ENCODE data around the gene CRISPLD2.
"Not testable (repeated sequence)": the region's sequence is repeated elsewhere in the genome, so short reads cannot be mapped to it uniquely, and the experiment has no call there.

Gene CRISPLD2

DNA sequence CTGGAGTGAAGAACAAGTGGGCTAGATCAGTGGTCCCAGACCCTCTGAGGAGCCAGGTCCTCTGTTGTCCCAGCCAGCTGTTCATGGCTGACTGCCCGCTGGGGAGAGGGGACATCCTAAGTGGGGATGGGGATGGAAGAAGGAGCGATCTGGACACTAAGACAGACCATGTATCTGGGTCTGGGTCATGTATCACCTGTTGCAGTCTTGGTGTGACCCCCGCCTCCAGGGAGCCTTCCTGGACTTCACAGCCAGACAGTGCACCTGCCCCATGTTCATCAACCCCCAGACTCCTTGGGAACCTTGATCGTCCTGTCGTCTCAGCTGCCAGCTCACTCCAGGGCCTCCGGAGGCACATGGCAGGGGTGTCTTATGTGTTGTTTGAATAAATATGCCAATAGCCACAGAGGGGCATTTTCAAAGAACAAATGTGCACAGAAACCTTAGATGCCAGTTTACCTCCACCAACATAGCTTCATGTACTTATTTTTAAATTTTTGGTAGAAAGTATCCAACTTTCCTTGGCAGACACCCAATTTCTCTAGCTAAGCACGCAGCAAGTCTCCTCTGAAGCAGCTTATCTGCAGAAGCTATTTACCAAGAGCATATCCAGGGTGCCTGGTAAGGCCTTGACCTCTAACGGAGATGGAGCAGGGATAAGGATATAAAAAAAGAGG, 43.2 kb downstream of the CRISPLD2 start:
- peaks cover 18% of the 10 kb centered on the region for H3K9me3 ChIP-seq (ENCODE audit: control insufficient read depth, insufficient read depth, low read depth, low read length)
- no peak overlapping the region for H3K27ac ChIP-seq (ENCODE audit: low read depth, low read length)
- no peaks in the 10 kb centered on the region for H3K36me3 ChIP-seq (ENCODE audit: control insufficient read depth, insufficient read depth, low read length)
- H3K9ac ChIP-seq (ENCODE audit: low read length), result no peak overlapping the region
- H3K4me3 ChIP-seq (ENCODE audit: low read depth, low read length), result no peak overlapping the region
- no peaks in the 10 kb centered on the region for H3K4me1 ChIP-seq (ENCODE audit: control insufficient read depth, insufficient read depth, low read length)
- H3K27me3 ChIP-seq (ENCODE audit: control insufficient read depth, insufficient read depth, low read length), result no peaks in the 10 kb centered on the region

DNA sequence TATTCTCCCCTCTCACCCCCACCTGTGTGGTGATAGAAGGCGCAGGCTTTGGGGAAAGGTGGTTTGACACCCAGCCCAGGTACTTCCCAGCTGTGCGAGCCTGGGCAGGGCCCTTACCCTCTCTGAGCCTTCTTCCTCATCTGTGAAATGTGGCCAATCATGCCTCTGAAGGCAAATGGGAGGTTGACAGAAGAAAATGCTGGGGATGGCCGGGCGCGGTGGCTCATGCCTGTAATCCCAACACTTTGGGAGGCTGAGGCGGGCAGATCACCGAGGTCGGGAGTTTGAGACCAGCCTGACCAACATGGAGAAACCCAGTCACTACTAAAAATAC, 43.7 kb downstream of the CRISPLD2 start:
- H3K9ac ChIP-seq (ENCODE audit: low read length), result no peak overlapping the region
- H3K4me3 ChIP-seq (ENCODE audit: low read depth, low read length), result no peak overlapping the region
- no peaks in the 10 kb centered on the region for H3K4me1 ChIP-seq (ENCODE audit: control insufficient read depth, insufficient read depth, low read length)
- no peaks in the 10 kb centered on the region for H3K36me3 ChIP-seq (ENCODE audit: control insufficient read depth, insufficient read depth, low read length)
- no peaks in the 10 kb centered on the region for H3K27me3 ChIP-seq (ENCODE audit: control insufficient read depth, insufficient read depth, low read length)
- H3K27ac ChIP-seq (ENCODE audit: low read depth, low read length), result no peak overlapping the region
- H3K9me3 ChIP-seq (ENCODE audit: control insufficient read depth, insufficient read depth, low read depth, low read length), result peaks cover 18% of the 10 kb centered on the region

DNA sequence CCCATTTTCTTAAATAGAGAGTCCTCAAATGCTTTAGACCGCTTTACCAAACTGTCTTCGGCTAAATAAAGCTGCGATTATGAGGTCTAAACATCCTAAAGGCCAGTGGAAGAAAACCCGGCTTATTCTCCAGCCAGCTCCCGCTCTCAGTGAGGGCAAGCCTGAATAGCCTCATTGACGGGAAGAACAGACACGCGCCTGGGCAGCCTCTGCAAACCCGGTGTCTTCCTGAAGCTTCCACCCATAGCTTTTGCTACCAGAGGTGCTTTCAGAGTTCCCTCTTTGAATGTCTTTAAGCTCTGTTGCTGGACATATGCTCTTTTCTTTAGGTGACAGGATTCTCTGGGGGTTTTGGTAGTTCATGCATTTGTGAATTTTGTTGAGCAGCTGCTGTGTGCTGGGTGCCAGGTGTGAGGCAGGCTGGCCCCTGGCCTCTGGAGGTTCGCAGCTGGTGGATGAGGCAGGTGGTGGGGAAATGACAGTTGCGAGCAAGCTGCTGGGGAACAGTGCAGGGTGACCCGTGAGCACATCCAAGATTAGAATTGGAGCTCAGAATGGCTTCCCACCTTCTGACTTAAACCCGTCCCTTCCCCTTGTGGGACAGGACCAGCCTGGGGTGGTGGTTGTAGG, 44.7 kb downstream of the CRISPLD2 start:
- peaks cover 10% of the 10 kb centered on the region for H3K9me3 ChIP-seq (ENCODE audit: control insufficient read depth, insufficient read depth, low read depth, low read length)
- H3K27ac ChIP-seq (ENCODE audit: low read depth, low read length), result no peak overlapping the region
- H3K4me1 ChIP-seq (ENCODE audit: control insufficient read depth, insufficient read depth, low read length), result no peaks in the 10 kb centered on the region
- H3K4me3 ChIP-seq (ENCODE audit: low read depth, low read length), result no peak overlapping the region
- H3K9ac ChIP-seq (ENCODE audit: low read length), result no peak overlapping the region
- H3K36me3 ChIP-seq (ENCODE audit: control insufficient read depth, insufficient read depth, low read length), result no peaks in the 10 kb centered on the region
- H3K27me3 ChIP-seq (ENCODE audit: control insufficient read depth, insufficient read depth, low read length), result no peaks in the 10 kb centered on the region

DNA sequence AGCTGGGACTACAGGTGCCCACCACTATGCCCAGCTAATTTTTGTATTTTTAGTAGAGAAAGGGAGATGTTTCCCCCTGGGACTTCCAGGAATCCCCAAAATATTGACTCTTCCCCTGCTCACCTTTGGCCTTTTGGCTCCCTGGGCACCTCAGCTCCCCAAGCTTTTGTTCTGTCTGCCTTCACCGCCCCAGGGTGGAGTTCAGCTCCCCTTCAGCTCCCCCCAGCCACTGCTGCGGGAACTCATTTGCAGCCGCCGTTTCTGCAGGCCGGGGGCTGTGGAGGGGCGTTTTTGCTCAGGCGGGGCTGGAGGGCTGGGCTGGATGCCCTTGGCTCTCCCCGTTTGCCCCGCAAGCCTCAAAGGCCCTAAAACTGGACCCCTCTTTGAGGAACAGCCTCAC, 47.9 kb downstream of the CRISPLD2 start:
- Histone ChIP-seq H3K36me3 (ENCODE audit: control insufficient read depth, insufficient read depth, low read length) (0 out of 2 replicates have a peak, but pooled peaks cover 2% of the 10 kb centered on the region), H3K9me3 (ENCODE audit: control insufficient read depth, insufficient read depth, low read depth, low read length) (no peaks in the 10 kb centered on the region), H3K27me3 (ENCODE audit: control insufficient read depth, insufficient read depth, low read length) (no peaks in the 10 kb centered on the region), H3K9ac (ENCODE audit: low read length) (no peak overlapping the region), H3K4me1 (ENCODE audit: control insufficient read depth, insufficient read depth, low read length) (no peaks in the 10 kb centered on the region), H3K27ac (ENCODE audit: low read depth, low read length) (no peak overlapping the region), H3K4me3 (ENCODE audit: low read depth, low read length) (no peak overlapping the region)

DNA sequence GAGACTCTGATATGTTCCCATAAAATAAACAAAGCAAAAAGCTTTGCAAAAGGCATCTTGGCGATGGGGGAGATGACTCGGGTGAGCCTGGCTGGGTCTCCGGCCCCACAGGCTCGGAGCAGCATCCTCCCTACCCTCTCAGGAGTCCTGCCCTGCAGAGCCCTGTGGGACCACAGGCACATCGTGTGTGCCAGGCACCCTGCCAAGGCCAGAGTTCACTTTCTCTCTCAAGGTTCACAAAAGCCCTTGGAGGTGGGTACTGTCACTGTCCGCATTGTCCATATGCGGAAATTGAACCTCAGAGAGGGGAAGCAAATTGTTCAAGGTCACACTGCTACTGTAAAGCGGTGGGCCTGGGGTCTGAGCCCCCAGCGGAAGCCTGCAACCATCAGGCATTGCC, 48.5 kb downstream of the CRISPLD2 start:
- no peaks in the 10 kb centered on the region for H3K9me3 ChIP-seq (ENCODE audit: control insufficient read depth, insufficient read depth, low read depth, low read length)
- H3K27me3 ChIP-seq (ENCODE audit: control insufficient read depth, insufficient read depth, low read length), result no peaks in the 10 kb centered on the region
- no peak overlapping the region for H3K27ac ChIP-seq (ENCODE audit: low read depth, low read length)
- no peaks in the 10 kb centered on the region for H3K4me1 ChIP-seq (ENCODE audit: control insufficient read depth, insufficient read depth, low read length)
- no peak overlapping the region for H3K9ac ChIP-seq (ENCODE audit: low read length)
- no peak overlapping the region for H3K4me3 ChIP-seq (ENCODE audit: low read depth, low read length)
- 0 out of 2 replicates have a peak, but pooled peaks cover 2% of the 10 kb centered on the region for H3K36me3 ChIP-seq (ENCODE audit: control insufficient read depth, insufficient read depth, low read length)

DNA sequence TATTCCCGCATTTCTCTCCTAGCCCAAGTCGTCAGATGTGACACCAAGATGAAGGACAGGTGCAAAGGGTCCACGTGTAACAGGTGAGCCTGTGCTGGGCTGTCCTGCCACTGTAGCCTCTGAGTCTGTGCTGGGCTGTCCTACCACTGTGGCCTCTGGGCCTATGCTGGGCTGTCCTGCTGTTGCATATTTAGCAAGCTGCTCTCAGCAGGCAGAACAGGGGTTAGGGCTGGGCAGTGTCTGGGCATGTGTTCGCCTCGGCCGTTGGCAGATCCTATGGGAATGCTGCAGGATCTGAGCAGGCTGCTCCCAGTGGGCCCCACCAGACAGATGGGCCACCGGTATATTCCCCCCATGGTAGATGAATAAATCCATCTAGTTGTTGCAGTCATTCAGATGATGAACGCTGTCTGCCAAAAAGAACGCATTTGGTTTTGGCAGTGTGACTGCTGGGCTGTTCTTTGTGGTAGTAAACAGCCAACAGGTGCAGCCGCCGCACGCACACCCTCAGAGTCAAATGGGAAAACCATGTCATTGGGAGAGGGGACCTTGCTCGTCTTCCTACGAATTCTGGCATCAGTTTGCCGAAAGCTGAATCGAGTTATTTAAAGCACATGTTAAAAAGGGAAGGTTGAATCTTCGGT, 49.2 kb downstream of the CRISPLD2 start:
- Histone ChIP-seq H3K4me1 (ENCODE audit: control insufficient read depth, insufficient read depth, low read length) (no peaks in the 10 kb centered on the region), H3K36me3 (ENCODE audit: control insufficient read depth, insufficient read depth, low read length) (0 out of 2 replicates have a peak, but pooled peaks cover 2% of the 10 kb centered on the region), H3K9ac (ENCODE audit: low read length) (no peak overlapping the region), H3K9me3 (ENCODE audit: control insufficient read depth, insufficient read depth, low read depth, low read length) (no peaks in the 10 kb centered on the region), H3K27me3 (ENCODE audit: control insufficient read depth, insufficient read depth, low read length) (no peaks in the 10 kb centered on the region), H3K27ac (ENCODE audit: low read depth, low read length) (no peak overlapping the region), H3K4me3 (ENCODE audit: low read depth, low read length) (no peak overlapping the region)

DNA sequence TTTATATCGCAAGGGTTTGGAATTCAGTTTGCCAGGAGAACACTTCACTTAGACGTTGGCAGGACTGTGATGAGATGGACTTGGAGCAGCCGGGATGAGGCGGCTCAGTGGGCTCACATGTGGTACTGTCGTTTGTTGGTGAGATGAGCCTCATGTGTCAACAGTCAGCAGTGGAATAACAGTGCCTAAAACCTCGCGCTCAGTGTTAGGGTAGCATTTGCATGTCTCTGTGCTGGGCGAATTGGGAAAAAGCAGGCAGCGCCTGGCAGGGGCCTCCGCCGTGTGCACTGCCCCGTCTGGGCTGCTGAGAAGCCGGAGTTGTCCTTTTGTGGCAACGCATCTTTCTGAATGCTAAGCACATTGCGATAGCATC, 49.7 kb downstream of the CRISPLD2 start:
- 0 out of 2 replicates have a peak, but pooled peaks cover 2% of the 10 kb centered on the region for H3K36me3 ChIP-seq (ENCODE audit: control insufficient read depth, insufficient read depth, low read length)
- no peak overlapping the region for H3K4me3 ChIP-seq (ENCODE audit: low read depth, low read length)
- H3K27me3 ChIP-seq (ENCODE audit: control insufficient read depth, insufficient read depth, low read length), result no peaks in the 10 kb centered on the region
- H3K9ac ChIP-seq (ENCODE audit: low read length), result no peak overlapping the region
- H3K27ac ChIP-seq (ENCODE audit: low read depth, low read length), result no peak overlapping the region
- H3K4me1 ChIP-seq (ENCODE audit: control insufficient read depth, insufficient read depth, low read length), result no peaks in the 10 kb centered on the region
- H3K9me3 ChIP-seq (ENCODE audit: control insufficient read depth, insufficient read depth, low read depth, low read length), result no peaks in the 10 kb centered on the region

DNA sequence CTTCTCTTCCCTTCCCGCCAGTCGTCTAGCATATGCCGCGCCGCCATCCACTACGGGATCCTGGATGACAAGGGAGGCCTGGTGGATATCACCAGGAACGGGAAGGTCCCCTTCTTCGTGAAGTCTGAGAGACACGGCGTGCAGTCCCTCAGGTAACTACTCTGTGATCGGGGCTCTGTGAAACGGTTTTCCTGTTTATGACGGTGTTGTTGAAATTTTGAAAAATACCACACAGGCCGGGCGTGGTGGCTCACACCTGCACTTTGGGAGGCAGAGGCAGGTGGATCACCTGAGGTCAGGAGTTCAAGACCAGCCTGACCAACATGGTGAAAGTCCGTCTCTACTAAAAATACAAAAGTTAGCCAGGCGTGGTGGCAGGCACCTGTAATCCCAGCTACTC, 53.2 kb downstream of the CRISPLD2 start:
- H3K4me1 ChIP-seq (ENCODE audit: control insufficient read depth, insufficient read depth, low read length); H3K27me3 ChIP-seq (ENCODE audit: control insufficient read depth, insufficient read depth, low read length); H3K36me3 ChIP-seq (ENCODE audit: control insufficient read depth, insufficient read depth, low read length); H3K27ac ChIP-seq (ENCODE audit: low read depth, low read length); H3K4me3 ChIP-seq (ENCODE audit: low read depth, low read length); H3K9ac ChIP-seq (ENCODE audit: low read length); H3K9me3 ChIP-seq (ENCODE audit: control insufficient read depth, insufficient read depth, low read depth, low read length): not testable (repeated sequence)

DNA sequence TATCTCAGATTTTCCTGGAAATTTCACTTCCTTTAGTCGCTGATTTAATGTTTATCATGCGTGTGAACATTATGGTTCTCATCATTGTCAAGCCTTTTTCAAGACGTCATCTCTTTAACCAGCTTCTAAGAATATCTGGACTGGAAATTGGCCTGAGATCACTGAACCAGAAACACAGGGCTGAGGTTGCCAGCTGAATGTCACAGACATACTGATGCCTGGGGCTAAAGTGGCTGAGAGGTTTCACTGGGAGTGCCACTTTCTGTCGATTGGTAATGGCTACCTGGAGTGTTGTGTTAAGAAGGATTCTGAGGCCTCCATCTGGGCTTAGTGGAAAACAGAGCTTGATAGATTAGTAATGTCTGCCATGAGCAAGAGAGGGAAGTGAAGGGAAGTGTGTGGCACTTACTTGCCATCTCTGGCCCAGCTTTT, 54.2 kb downstream of the CRISPLD2 start:
- Histone ChIP-seq H3K27me3 (ENCODE audit: control insufficient read depth, insufficient read depth, low read length) (no peaks in the 10 kb centered on the region), H3K9me3 (ENCODE audit: control insufficient read depth, insufficient read depth, low read depth, low read length) (no peaks in the 10 kb centered on the region), H3K27ac (ENCODE audit: low read depth, low read length) (no peak overlapping the region), H3K4me1 (ENCODE audit: control insufficient read depth, insufficient read depth, low read length) (peaks cover 6% of the 10 kb centered on the region; the same call in 1 of the 2 replicates), H3K36me3 (ENCODE audit: control insufficient read depth, insufficient read depth, low read length) (0 out of 2 replicates have a peak, but pooled peaks cover 2% of the 10 kb centered on the region), H3K4me3 (ENCODE audit: low read depth, low read length) (no peak overlapping the region), H3K9ac (ENCODE audit: low read length) (no peak overlapping the region)

DNA sequence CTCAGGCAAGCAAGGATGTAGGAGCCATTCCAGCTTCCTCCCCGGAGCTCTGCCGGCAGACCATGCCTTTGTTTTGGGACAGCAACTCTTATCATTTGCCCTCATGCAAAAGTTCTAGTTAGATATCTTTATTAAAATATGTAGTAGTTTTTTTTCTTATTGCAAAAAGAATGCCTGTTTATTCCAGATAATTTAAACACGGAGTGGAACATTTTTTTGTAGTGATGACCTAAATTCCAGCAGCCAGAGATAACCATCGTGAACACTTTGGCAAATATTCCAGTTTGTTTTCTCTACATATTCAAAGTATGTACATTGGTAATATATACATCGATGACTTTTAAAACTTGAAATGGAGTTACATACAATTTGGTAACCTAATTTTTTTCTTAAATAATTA, 54.8 kb downstream of the CRISPLD2 start:
- Histone ChIP-seq H3K27ac (ENCODE audit: low read depth, low read length) (no peak overlapping the region), H3K4me3 (ENCODE audit: low read depth, low read length) (no peak overlapping the region), H3K36me3 (ENCODE audit: control insufficient read depth, insufficient read depth, low read length) (0 out of 2 replicates have a peak, but pooled peaks cover 2% of the 10 kb centered on the region), H3K9me3 (ENCODE audit: control insufficient read depth, insufficient read depth, low read depth, low read length) (no peaks in the 10 kb centered on the region), H3K27me3 (ENCODE audit: control insufficient read depth, insufficient read depth, low read length) (no peaks in the 10 kb centered on the region), H3K9ac (ENCODE audit: low read length) (no peak overlapping the region), H3K4me1 (ENCODE audit: control insufficient read depth, insufficient read depth, low read length) (peaks cover 6% of the 10 kb centered on the region; the same call in 1 of the 2 replicates)

DNA sequence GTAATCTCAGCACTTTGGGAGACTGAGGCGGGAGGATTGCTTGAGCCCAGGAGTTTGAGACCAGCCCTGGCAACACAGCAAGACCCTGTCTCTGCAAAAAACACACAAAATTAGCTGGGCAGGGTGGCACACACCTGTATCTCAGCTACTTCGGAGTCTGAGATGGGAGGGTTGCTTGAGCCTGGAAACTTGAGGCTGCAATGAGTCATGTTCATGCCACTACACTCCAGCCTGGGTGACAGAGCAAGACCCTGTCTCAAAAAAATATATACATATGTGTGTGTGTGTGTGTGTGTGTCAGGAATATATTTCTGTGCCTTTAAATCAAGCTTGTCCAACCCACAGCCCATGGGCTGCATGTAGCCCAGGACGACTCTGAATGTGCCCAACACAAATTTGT, 55.2 kb downstream of the CRISPLD2 start:
- H3K27ac ChIP-seq (ENCODE audit: low read depth, low read length), result no peak overlapping the region
- H3K36me3 ChIP-seq (ENCODE audit: control insufficient read depth, insufficient read depth, low read length), result 0 out of 2 replicates have a peak, but pooled peaks cover 2% of the 10 kb centered on the region
- no peaks in the 10 kb centered on the region for H3K27me3 ChIP-seq (ENCODE audit: control insufficient read depth, insufficient read depth, low read length)
- H3K4me3 ChIP-seq (ENCODE audit: low read depth, low read length), result no peak overlapping the region
- H3K9me3 ChIP-seq (ENCODE audit: control insufficient read depth, insufficient read depth, low read depth, low read length), result no peaks in the 10 kb centered on the region
- H3K4me1 ChIP-seq (ENCODE audit: control insufficient read depth, insufficient read depth, low read length), result peaks cover 9% of the 10 kb centered on the region; the same call in 1 of the 2 replicates
- H3K9ac ChIP-seq (ENCODE audit: low read length), result no peak overlapping the region
